ENCODE data around the gene CDKN2AIPNL. TPM values are rescaled to one million over a fixed set of nuclear protein-coding genes. Genes with fewer than 3 reads are reported as not detected.

The CDKN2AIPNL gene
- total and polyA plus RNA-seq, 2 donors (not counting 3 experiments of a cell fraction or from before 2014, with no cell fraction given) = 22.2 to 36.5 TPM

- CTCF ChIA-PET = interaction anchor here (1.2 kb wide), 1 partner anchor 139 kb away, joined by 5 read pairs; no protein-coding TSS in a partner anchor
These were observed 36.3 kb upstream of the CDKN2AIPNL start for GRCh38 chr5:134447815-134448520.

More at GRCh38 chr5:134447815-134448520, 36.3 kb upstream of the CDKN2AIPNL start:
- Histone ChIP-seq H3K4me1 (ENCODE audit: control insufficient read depth, extremely low read depth, insufficient read depth, low read length) (no peaks in the 10 kb centered on the region), H3K9me1 (replicated peaks; ENCODE audit: control insufficient read depth, extremely low read depth, insufficient read depth, low read length) (no peaks in the 10 kb centered on the region), H3K27ac (ENCODE audit: insufficient read depth, low read depth, low read length) (no peak overlapping the region), H2AFZ (ENCODE audit: low read depth, low read length) (no peak overlapping the region), H3K27me3 (ENCODE audit: control insufficient read depth in 2 of 2, insufficient read depth in 2 of 2, low read length in 2 of 2) (no peaks in the 10 kb centered on the region), H3K4me2 (ENCODE audit: insufficient read depth, low read length) (no peak overlapping the region), H4K20me1 (replicated peaks; ENCODE audit: control insufficient read depth, extremely low read depth, insufficient read depth, low read length) (no peaks in the 10 kb centered on the region), H3K36me3 (ENCODE audit: control insufficient read depth in 2 of 2, extremely low read depth in 1 of 2, insufficient read depth in 2 of 2, low read length in 2 of 2) (no peaks in the 10 kb centered on the region), H3K4me3 (replicated peaks in 1 of 3; ENCODE audit: insufficient read depth in 1 of 3, low read depth in 1 of 3, low read length in 3 of 3) (no peak overlapping the region), H3K9me3 (replicated peaks; ENCODE audit: control insufficient read depth, insufficient read depth, low read length) (no peaks in the 10 kb centered on the region), H3K9ac (replicated peaks; ENCODE audit: extremely low read depth, insufficient read depth, low read length) (no peak overlapping the region), H3K79me2 (ENCODE audit: control insufficient read depth, insufficient read depth, low read length) (no peaks in the 10 kb centered on the region)
- POLR2A ChIA-PET = interaction anchor here (0.6 kb wide), 1 partner anchor 77 kb away, joined by 6 read pairs; no protein-coding TSS in a partner anchor
- no TSS peak for BruUV-seq (replicated peaks)
- TF ChIP-seq POLR2A (IDR thresholded peaks at IDR 0.05; ENCODE audit: low read depth, low read length) = no peak
- TF ChIP-seq GATA2 (IDR thresholded peaks at IDR 0.05; ENCODE audit: insufficient read depth, insufficient read length, low read depth, low read length) = no peak
- TF ChIP-seq JUN (IDR thresholded peaks at IDR 0.05; ENCODE audit: borderline replicate concordance, insufficient read depth, insufficient read length, low read depth) = no peak
- TF ChIP-seq MYC (IDR thresholded peaks at IDR 0.05; ENCODE audit: low read depth, low read length) = no peak
- TF ChIP-seq POLR2AphosphoS5 (IDR thresholded peaks at IDR 0.05; ENCODE audit: insufficient read depth, low read depth, low read length) = no peak
- no peak for TF ChIP-seq CTCF (IDR thresholded peaks at IDR 0.05; ENCODE audit: extremely low read depth in 1 of 2, insufficient read depth in 1 of 2, low read depth in 1 of 2, low read length in 2 of 2)
- no peak for TF ChIP-seq FOS (IDR thresholded peaks at IDR 0.05; ENCODE audit: borderline replicate concordance, insufficient read depth, low read length)
- TF ChIP-seq, protein P1, sequence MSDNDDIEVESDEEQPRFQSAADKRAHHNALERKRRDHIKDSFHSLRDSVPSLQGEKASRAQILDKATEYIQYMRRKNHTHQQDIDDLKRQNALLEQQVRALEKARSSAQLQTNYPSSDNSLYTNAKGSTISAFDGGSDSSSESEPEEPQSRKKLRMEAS (IDR thresholded peaks at IDR 0.05; ENCODE audit: insufficient read depth, insufficient read length) = no peak
- TF ChIP-seq EZH2 (IDR thresholded peaks at IDR 0.05; ENCODE audit: borderline replicate concordance, low read depth, low read length, severe bottlenecking) = no peak
- DNase-seq (ENCODE audit: low read depth, low spot score) (no peak), FAIRE-seq (no peak)
- intact Hi-C loops (cut with micrococcal nuclease) (no loop called here), dilution Hi-C loops (cut with MboI; ENCODE audit: extremely low pct_ligation_motif_present, low sequenced_read_pairs) (no loop called here)

Measured in endothelial cell of umbilical vein (primary cell).